OCI-LY1 (cell line): ENCODE results near the gene FHIT.

Source experiments
- H2AFZ ChIP-seq: fragments of 200-600 bp; sonication (generic), shearing (Covaris generic); 2 replicates; pipeline ENCODE4 v1.6.0; 2014; ENCODE audit warnings: antibody characterized with exemption, mild to moderate bottlenecking, low read length
- H3F3A ChIP-seq: fragments of 200-600 bp; sonication (generic), shearing (Covaris generic); 2 replicates; pipeline ENCODE4 v1.6.0; 2014; ENCODE audit warnings: mild to moderate bottlenecking, antibody characterized with exemption, low read length, moderate library complexity; ENCODE audit not compliant: insufficient read depth
- H3K27ac ChIP-seq: fragments of 200-600 bp; sonication (generic); 2 replicates; pipeline ENCODE4 v1.5.1; 2014; ENCODE audit warnings: low read length, mixed run types, mild to moderate bottlenecking, low read depth; ENCODE audit not compliant: poor library complexity, severe bottlenecking
- H3K27me3 ChIP-seq: fragments of 200-600 bp; sonication (generic); 2 replicates; pipeline ENCODE4 v1.6.0; 2014; ENCODE audit warnings: antibody characterized with exemption, mild to moderate bottlenecking, low read length, moderate library complexity; ENCODE audit not compliant: insufficient read depth
- H3K36me3 ChIP-seq: fragments of 200-600 bp; sonication (generic); 2 replicates; pipeline ENCODE4 v1.6.1; 2014; ENCODE audit warnings: mild to moderate bottlenecking, antibody characterized with exemption, low read length, moderate library complexity, mixed read lengths; ENCODE audit not compliant: insufficient read depth
- H3K4me1 ChIP-seq: fragments of 200-600 bp; sonication (generic); 2 replicates; pipeline ENCODE4 v1.5.1; 2014; ENCODE audit warnings: mild to moderate bottlenecking, low read length, moderate library complexity; ENCODE audit not compliant: insufficient read depth, severe bottlenecking
- H3K4me2 ChIP-seq: fragments of 200-600 bp; sonication (generic), shearing (Covaris generic); 2 replicates; pipeline ENCODE4 v1.6.1; 2014; ENCODE audit warnings: low read length
- H3K4me3 ChIP-seq: fragments of 200-600 bp; sonication (generic); 2 replicates; pipeline ENCODE4 v1.5.1; 2014; ENCODE audit warnings: low read length, low read depth, mild to moderate bottlenecking, mixed read lengths; ENCODE audit not compliant: poor library complexity, severe bottlenecking
- H3K79me2 ChIP-seq: fragments of 200-600 bp; shearing (Covaris generic); 2 replicates; pipeline ENCODE4 v1.6.1; 2016; ENCODE audit warnings: mixed run types, low read length, mixed read lengths; ENCODE audit not compliant: insufficient read depth
- H3K9ac ChIP-seq: fragments of 200-600 bp; sonication (generic), shearing (Covaris generic); 2 replicates; pipeline ENCODE4 v1.6.1; 2014; ENCODE audit warnings: mild to moderate bottlenecking, low read length, mixed read lengths
- H3K9me2 ChIP-seq: fragments of 200-600 bp; sonication (generic), shearing (Covaris generic); 2 replicates; pipeline ENCODE4 v1.6.1; 2014; ENCODE audit warnings: low read depth, mild to moderate bottlenecking, low read length, mixed read lengths
- H3K9me3 ChIP-seq: fragments of 200-600 bp; shearing (Covaris generic); 2 replicates; pipeline ENCODE4 v1.6.1; 2014; ENCODE audit warnings: low read length, mixed read lengths
- H4K20me1 ChIP-seq: fragments of 200-600 bp; sonication (generic), shearing (Covaris generic); 2 replicates; pipeline ENCODE4 v1.6.0; 2016; ENCODE audit warnings: mild to moderate bottlenecking, low read length; ENCODE audit not compliant: insufficient read depth
- EZH2 ChIP-seq: fragments of 200-600 bp; sonication (generic), shearing (Covaris generic); IDR thresholded peaks from 2 replicates; pipeline ENCODE4 v1.8.0; 2017; ENCODE audit warnings: borderline replicate concordance, mixed run types, mild to moderate bottlenecking, antibody characterized with exemption, low read length, moderate library complexity, mixed read lengths
- TF ChIP-seq, protein P1 (sequence below): fragments of 200-600 bp; sonication (generic), shearing (Covaris generic); IDR thresholded peaks from 2 replicates; pipeline ENCODE4 v1.5.1; 2017; ENCODE audit warnings: mild to moderate bottlenecking, antibody characterized with exemption, low read length, moderate library complexity, mixed read lengths

The FHIT gene

DNA sequence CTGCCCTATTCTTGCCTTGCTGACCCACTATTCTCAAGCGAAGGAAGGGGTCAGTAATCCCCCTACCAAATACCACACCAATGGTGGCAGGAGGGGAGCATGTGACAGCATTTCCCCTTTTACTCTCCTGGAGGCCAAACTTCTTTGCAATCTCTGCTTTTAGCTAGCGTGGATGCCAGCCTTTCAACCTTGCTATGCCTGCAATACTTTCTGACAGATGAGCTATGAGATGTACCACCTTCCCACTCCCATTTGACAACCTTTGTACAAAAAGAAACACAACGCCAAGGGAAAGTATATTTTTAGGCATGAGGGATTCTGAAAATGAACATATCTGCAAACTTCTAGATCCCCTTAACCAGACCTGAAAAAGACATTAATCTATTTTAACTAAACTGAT lies 302.1 kb downstream of the FHIT start:
- H3K27me3 ChIP-seq: no peaks in the 10 kb centered on the region
- H3K79me2 ChIP-seq: no peaks in the 10 kb centered on the region
- H3K9ac ChIP-seq: no peak overlapping the region
- no peaks in the 10 kb centered on the region for H4K20me1 ChIP-seq
- no peaks in the 10 kb centered on the region for H3F3A ChIP-seq
- H3K9me2 ChIP-seq: no peaks in the 10 kb centered on the region
- no peak overlapping the region for H2AFZ ChIP-seq
- H3K27ac ChIP-seq: no peak overlapping the region
- TF ChIP-seq, protein P1, sequence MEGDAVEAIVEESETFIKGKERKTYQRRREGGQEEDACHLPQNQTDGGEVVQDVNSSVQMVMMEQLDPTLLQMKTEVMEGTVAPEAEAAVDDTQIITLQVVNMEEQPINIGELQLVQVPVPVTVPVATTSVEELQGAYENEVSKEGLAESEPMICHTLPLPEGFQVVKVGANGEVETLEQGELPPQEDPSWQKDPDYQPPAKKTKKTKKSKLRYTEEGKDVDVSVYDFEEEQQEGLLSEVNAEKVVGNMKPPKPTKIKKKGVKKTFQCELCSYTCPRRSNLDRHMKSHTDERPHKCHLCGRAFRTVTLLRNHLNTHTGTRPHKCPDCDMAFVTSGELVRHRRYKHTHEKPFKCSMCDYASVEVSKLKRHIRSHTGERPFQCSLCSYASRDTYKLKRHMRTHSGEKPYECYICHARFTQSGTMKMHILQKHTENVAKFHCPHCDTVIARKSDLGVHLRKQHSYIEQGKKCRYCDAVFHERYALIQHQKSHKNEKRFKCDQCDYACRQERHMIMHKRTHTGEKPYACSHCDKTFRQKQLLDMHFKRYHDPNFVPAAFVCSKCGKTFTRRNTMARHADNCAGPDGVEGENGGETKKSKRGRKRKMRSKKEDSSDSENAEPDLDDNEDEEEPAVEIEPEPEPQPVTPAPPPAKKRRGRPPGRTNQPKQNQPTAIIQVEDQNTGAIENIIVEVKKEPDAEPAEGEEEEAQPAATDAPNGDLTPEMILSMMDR: no peak
- no peak for TF ChIP-seq EZH2
- no peak overlapping the region for H3K4me3 ChIP-seq
- no peaks in the 10 kb centered on the region for H3K4me1 ChIP-seq
- no peaks in the 10 kb centered on the region for H3K9me3 ChIP-seq
- H3K36me3 ChIP-seq: no peaks in the 10 kb centered on the region
- H3K4me2 ChIP-seq: no peak overlapping the region

DNA sequence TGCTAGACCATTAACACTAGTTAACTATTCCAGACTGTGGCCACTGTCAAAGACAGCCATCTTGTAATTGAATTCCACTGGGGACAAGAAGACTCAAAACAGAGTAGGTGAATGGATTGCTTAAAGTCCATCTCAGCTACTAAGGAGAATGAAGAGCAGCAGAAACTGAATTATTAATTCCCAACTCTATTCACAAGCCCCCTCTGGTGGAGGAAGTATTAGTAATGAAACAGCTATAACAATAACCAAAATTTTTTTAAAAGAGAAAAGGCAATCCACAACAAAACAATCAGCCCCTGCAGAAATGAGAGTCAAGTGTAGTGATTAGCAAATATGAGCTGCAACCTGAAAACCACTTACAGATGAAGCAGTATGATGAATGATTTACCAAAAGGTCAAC lies 302.8 kb downstream of the FHIT start:
- TF ChIP-seq, protein P1: peak; percentile 39; the same call in 1 of the 2 replicates
- no peak for TF ChIP-seq EZH2
- no peaks in the 10 kb centered on the region for H3F3A ChIP-seq

DNA sequence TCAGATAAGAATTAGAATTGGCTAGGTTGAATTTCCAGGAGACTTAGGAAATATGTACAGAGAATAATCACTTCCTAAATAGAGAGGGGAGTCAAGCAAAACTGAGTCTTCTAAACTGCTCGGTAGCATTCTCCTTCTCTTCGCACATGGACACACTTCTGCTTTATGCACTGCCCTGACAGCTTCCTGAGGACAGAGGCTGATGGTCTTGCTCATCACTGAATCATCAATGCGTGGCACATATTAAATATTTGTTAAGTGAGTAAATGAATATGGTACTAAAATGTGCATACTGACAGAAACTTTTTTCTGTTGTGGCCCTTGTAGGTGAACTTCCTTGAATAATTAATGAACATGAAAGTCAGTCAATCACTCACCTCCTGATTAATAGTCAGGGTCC lies 315.5 kb downstream of the FHIT start:
- Histone ChIP-seq H3K9me3 (no peaks in the 10 kb centered on the region), H3K79me2 (no peaks in the 10 kb centered on the region), H3K36me3 (no peaks in the 10 kb centered on the region), H3K27ac (no peak overlapping the region), H3K9ac (no peak overlapping the region), H3K4me1 (no peaks in the 10 kb centered on the region), H3F3A (no peaks in the 10 kb centered on the region), H3K27me3 (no peaks in the 10 kb centered on the region), H3K4me2 (no peak overlapping the region), H2AFZ (no peak overlapping the region), H4K20me1 (no peaks in the 10 kb centered on the region), H3K4me3 (no peak overlapping the region), H3K9me2 (no peaks in the 10 kb centered on the region)
- TF ChIP-seq, protein P1: no peak

More for the DNA sequence above, 302.8 kb downstream of the FHIT start:
- Histone ChIP-seq H3K4me2 (no peak overlapping the region), H3K4me1 (no peaks in the 10 kb centered on the region), H4K20me1 (no peaks in the 10 kb centered on the region), H3K9ac (no peak overlapping the region), H3K79me2 (no peaks in the 10 kb centered on the region), H3K27ac (no peak overlapping the region), H3K9me2 (no peaks in the 10 kb centered on the region), H3K36me3 (no peaks in the 10 kb centered on the region), H2AFZ (no peak overlapping the region), H3K27me3 (no peaks in the 10 kb centered on the region), H3K9me3 (no peaks in the 10 kb centered on the region), H3K4me3 (no peak overlapping the region)
